ENCODE measurements around the gene CAMTA1. TPM values are rescaled to one million over a fixed set of nuclear protein-coding genes. Genes with fewer than 3 reads are reported as not detected.

The CAMTA1 gene
- polyA plus RNA-seq, 1 of the 3 experiments (the other 2 are of a cell fraction) = 63.1 TPM

GRCh38 chr1:7491109-7491817 is 706.0 kb downstream of the CAMTA1 start:
- H3K79me2 ChIP-seq (ENCODE audit: insufficient read depth) = no peaks in the 10 kb centered on the region
- peak overlapping the region in 1 of 2 experiments; percentile 76; a peak in 2 of 4 replicates for H3K27ac ChIP-seq (ENCODE audit: low read depth in 2 of 2, low read length in 1 of 2)
- no peak for TF ChIP-seq JUND (IDR thresholded peaks at IDR 0.05)
- TF ChIP-seq GABPA (IDR thresholded peaks at IDR 0.05; ENCODE audit: low read depth) = no peak
- TF ChIP-seq POLR2AphosphoS5 (IDR thresholded peaks at IDR 0.05; ENCODE audit: low read depth, low read length) = no peak
- TF ChIP-seq SIN3A (IDR thresholded peaks at IDR 0.05; ENCODE audit: borderline replicate concordance, low read depth, low read length) = no peak
- no peak for TF ChIP-seq RXRA (IDR thresholded peaks at IDR 0.05; ENCODE audit: borderline replicate concordance, low read depth)
- H3K36me3 ChIP-seq (replicated peaks in 1 of 2; ENCODE audit: control insufficient read depth in 1 of 2, insufficient read depth in 2 of 2, low read length in 1 of 2) = no peaks in the 10 kb centered on the region
- H4K20me1 ChIP-seq (ENCODE audit: insufficient read depth) = no peaks in the 10 kb centered on the region
- H3K9me2 ChIP-seq = no peaks in the 10 kb centered on the region
- H3K4me3 ChIP-seq (ENCODE audit: low read depth in 2 of 2, low read length in 1 of 2) = no peak overlapping the region
- no peak overlapping the region for H3K9ac ChIP-seq
- ChIA-PET CTCF (interaction anchor here (0.6 to 1.2 kb wide), 2 partner anchors 20 to 327 kb away, joined by 3 to 4 read pairs; no protein-coding TSS in a partner anchor), POLR2A (interaction anchor here (1.7 kb wide), 1 partner anchor 12 kb away, joined by 4 read pairs; no protein-coding TSS in a partner anchor)
- no peaks in the 10 kb centered on the region for H3F3A ChIP-seq (replicated peaks; ENCODE audit: insufficient read depth)
- H3K4me1 ChIP-seq (ENCODE audit: control insufficient read depth in 1 of 2, insufficient read depth in 2 of 2, low read depth in 1 of 2, low read length in 1 of 2) = peaks cover 5 to 54% of the 10 kb centered on the region in 2 experiments; a peak in 2 of 4 replicates
- WGBS (ENCODE audit: low lambda C conversion rate) = 73% methylated on average over 17 of the region's 17 CpGs
- no peak overlapping the region for H2AFZ ChIP-seq (ENCODE audit: low read depth)
- no peak for DNase-seq
- H3K4me2 ChIP-seq = no peak overlapping the region
- no peaks in the 10 kb centered on the region for H3K27me3 ChIP-seq (ENCODE audit: insufficient read depth)
- no peaks in the 10 kb centered on the region for H3K9me3 ChIP-seq

DNA sequence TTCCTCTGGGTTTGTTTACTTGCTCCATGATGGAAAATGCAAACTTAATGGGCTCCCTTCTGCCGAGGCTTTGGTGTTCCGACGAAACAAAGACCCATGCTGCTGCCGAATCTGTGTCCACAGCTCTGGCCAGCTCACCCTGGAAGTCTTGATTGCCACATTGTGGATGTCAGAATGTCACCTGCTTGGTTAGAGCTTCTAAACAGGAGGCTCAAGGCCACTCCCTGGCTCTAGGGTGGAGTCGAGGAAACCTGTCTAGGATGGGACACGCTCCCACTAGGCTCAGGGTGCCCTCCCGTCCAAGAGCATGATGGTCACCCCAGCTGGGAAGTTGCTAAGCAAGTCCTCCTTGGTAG is 706.5 kb downstream of the CAMTA1 start:
- Histone ChIP-seq H3K36me3 (replicated peaks in 1 of 2; ENCODE audit: control insufficient read depth in 1 of 2, insufficient read depth in 2 of 2, low read length in 1 of 2) (no peaks in the 10 kb centered on the region), H3K4me2 (no peak overlapping the region), H4K20me1 (ENCODE audit: insufficient read depth) (no peaks in the 10 kb centered on the region), H3F3A (replicated peaks; ENCODE audit: insufficient read depth) (no peaks in the 10 kb centered on the region), H2AFZ (ENCODE audit: low read depth) (no peak overlapping the region), H3K4me1 (ENCODE audit: control insufficient read depth in 1 of 2, insufficient read depth in 2 of 2, low read depth in 1 of 2, low read length in 1 of 2) (peaks cover 5 to 57% of the 10 kb centered on the region in 2 experiments; a peak in 2 of 4 replicates), H3K9me3 (no peaks in the 10 kb centered on the region), H3K27ac (ENCODE audit: low read depth in 2 of 2, low read length in 1 of 2) (peak overlapping the region in 1 of 2 experiments; percentile 76; a peak in 2 of 4 replicates), H3K27me3 (ENCODE audit: insufficient read depth) (no peaks in the 10 kb centered on the region), H3K4me3 (ENCODE audit: low read depth in 2 of 2, low read length in 1 of 2) (no peak overlapping the region), H3K79me2 (ENCODE audit: insufficient read depth) (no peaks in the 10 kb centered on the region), H3K9me2 (no peaks in the 10 kb centered on the region), H3K9ac (no peak overlapping the region)
- CTCF ChIA-PET = interaction anchor here (0.6 to 1.2 kb wide), 2 partner anchors 21 to 326 kb away, joined by 3 to 4 read pairs; no protein-coding TSS in a partner anchor
- DNase-seq = no peak
- WGBS (ENCODE audit: low lambda C conversion rate) = 85% methylated on average over 5 of the region's 7 CpGs
- POLR2A ChIA-PET = no interaction called here
- TF ChIP-seq, protein P1, sequence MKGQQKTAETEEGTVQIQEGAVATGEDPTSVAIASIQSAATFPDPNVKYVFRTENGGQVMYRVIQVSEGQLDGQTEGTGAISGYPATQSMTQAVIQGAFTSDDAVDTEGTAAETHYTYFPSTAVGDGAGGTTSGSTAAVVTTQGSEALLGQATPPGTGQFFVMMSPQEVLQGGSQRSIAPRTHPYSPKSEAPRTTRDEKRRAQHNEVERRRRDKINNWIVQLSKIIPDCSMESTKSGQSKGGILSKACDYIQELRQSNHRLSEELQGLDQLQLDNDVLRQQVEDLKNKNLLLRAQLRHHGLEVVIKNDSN (IDR thresholded peaks at IDR 0.05; ENCODE audit: borderline replicate concordance, low read depth) = no peak
- TF ChIP-seq SIN3A (IDR thresholded peaks at IDR 0.05; ENCODE audit: borderline replicate concordance, low read depth, low read length) (no peak), POLR2AphosphoS5 (IDR thresholded peaks at IDR 0.05; ENCODE audit: low read depth, low read length) (no peak)

GRCh38 chr1:7493711-7494454 is 708.6 kb downstream of the CAMTA1 start:
- peak; percentile 88 for DNase-seq
- H3K9me3 ChIP-seq = no peaks in the 10 kb centered on the region
- peaks cover 5 to 58% of the 10 kb centered on the region in 2 experiments; a peak in 2 of 4 replicates for H3K4me1 ChIP-seq (ENCODE audit: control insufficient read depth in 1 of 2, insufficient read depth in 2 of 2, low read depth in 1 of 2, low read length in 1 of 2)
- no peaks in the 10 kb centered on the region for H3K79me2 ChIP-seq (ENCODE audit: insufficient read depth)
- 63% methylated on average over 17 of the region's 17 CpGs for WGBS (ENCODE audit: low lambda C conversion rate)
- H3K27ac ChIP-seq (ENCODE audit: low read depth in 2 of 2, low read length in 1 of 2) = peak overlapping the region in 1 of 2 experiments; percentile 62; a peak in 2 of 4 replicates
- POLR2A ChIA-PET = interaction anchor here (0.8 to 1.0 kb wide), 2 partner anchors 43 to 136 kb away, joined by 3 read pairs; no protein-coding TSS in a partner anchor
- H2AFZ ChIP-seq (ENCODE audit: low read depth) = no peak overlapping the region
- H3K4me2 ChIP-seq = no peak overlapping the region
- no peak overlapping the region for H3K4me3 ChIP-seq (ENCODE audit: low read depth in 2 of 2, low read length in 1 of 2)
- no peaks in the 10 kb centered on the region for H3K36me3 ChIP-seq (replicated peaks in 1 of 2; ENCODE audit: control insufficient read depth in 1 of 2, insufficient read depth in 2 of 2, low read length in 1 of 2)
- no peaks in the 10 kb centered on the region for H4K20me1 ChIP-seq (ENCODE audit: insufficient read depth)
- no peak overlapping the region for H3K9ac ChIP-seq
- CTCF ChIA-PET = interaction anchor here (0.7 to 1.6 kb wide), 6 partner anchors 16 to 452 kb away, joined by 3 to 6 read pairs (median 3); no protein-coding TSS in a partner anchor
- H3K9me2 ChIP-seq = no peaks in the 10 kb centered on the region
- no peaks in the 10 kb centered on the region for H3F3A ChIP-seq (replicated peaks; ENCODE audit: insufficient read depth)
- H3K27me3 ChIP-seq (ENCODE audit: insufficient read depth) = no peaks in the 10 kb centered on the region
- TF ChIP-seq RCOR1 (IDR thresholded peaks at IDR 0.05; ENCODE audit: low read length) (no peak), GABPA (IDR thresholded peaks at IDR 0.05; ENCODE audit: low read depth) (no peak), EP300 (IDR thresholded peaks at IDR 0.05; ENCODE audit: borderline replicate concordance in 1 of 2, low read depth in 1 of 2, low read length in 1 of 2) (0 out of 4 replicates have a peak, but pooled peaks of 1 of the 2 experiments have one; percentile 49), RAD21 (IDR thresholded peaks at IDR 0.05; ENCODE audit: low read length) (peak; percentile 38), GATA2 (CRISPR knock-in tag; IDR thresholded peaks at IDR 0.05) (peak; percentile 10; the same call in 1 of the 2 replicates), MXI1 (IDR thresholded peaks at IDR 0.05; ENCODE audit: low read depth, low read length) (peak; percentile 26; the same call in 1 of the 2 replicates), SIN3A (IDR thresholded peaks at IDR 0.05; ENCODE audit: borderline replicate concordance, low read depth, low read length) (no peak)
- TF ChIP-seq, protein P2, sequence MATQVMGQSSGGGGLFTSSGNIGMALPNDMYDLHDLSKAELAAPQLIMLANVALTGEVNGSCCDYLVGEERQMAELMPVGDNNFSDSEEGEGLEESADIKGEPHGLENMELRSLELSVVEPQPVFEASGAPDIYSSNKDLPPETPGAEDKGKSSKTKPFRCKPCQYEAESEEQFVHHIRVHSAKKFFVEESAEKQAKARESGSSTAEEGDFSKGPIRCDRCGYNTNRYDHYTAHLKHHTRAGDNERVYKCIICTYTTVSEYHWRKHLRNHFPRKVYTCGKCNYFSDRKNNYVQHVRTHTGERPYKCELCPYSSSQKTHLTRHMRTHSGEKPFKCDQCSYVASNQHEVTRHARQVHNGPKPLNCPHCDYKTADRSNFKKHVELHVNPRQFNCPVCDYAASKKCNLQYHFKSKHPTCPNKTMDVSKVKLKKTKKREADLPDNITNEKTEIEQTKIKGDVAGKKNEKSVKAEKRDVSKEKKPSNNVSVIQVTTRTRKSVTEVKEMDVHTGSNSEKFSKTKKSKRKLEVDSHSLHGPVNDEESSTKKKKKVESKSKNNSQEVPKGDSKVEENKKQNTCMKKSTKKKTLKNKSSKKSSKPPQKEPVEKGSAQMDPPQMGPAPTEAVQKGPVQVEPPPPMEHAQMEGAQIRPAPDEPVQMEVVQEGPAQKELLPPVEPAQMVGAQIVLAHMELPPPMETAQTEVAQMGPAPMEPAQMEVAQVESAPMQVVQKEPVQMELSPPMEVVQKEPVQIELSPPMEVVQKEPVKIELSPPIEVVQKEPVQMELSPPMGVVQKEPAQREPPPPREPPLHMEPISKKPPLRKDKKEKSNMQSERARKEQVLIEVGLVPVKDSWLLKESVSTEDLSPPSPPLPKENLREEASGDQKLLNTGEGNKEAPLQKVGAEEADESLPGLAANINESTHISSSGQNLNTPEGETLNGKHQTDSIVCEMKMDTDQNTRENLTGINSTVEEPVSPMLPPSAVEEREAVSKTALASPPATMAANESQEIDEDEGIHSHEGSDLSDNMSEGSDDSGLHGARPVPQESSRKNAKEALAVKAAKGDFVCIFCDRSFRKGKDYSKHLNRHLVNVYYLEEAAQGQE (IDR thresholded peaks at IDR 0.05; ENCODE audit: low read depth, low read length) = no peak
